Lung microvascular endothelial cell (primary cell): Measurements from ENCODE around the gene DDX1. TPM values are rescaled to one million over a fixed set of nuclear protein-coding genes. Genes with fewer than 3 reads are reported as not detected.

Experiments used
- DNase-seq, 2 donors: peaks; one replicate each; pipeline versions ENCODE4 v3.0.0 to v3.0.0-alpha.2; 2010; ENCODE audit warnings: low read depth in 2 of 2
- total RNA-seq: library from RNA; depleted of rRNA; stranded (reverse); fragments of >200 nt; gene quantifications from 2 replicates; pipeline ENCODE4 v1.2.1, GENCODE V29; 2014

DDX1 gene
- total RNA-seq, 1 donor from 2014 or later: 61.5 TPM

DNA sequence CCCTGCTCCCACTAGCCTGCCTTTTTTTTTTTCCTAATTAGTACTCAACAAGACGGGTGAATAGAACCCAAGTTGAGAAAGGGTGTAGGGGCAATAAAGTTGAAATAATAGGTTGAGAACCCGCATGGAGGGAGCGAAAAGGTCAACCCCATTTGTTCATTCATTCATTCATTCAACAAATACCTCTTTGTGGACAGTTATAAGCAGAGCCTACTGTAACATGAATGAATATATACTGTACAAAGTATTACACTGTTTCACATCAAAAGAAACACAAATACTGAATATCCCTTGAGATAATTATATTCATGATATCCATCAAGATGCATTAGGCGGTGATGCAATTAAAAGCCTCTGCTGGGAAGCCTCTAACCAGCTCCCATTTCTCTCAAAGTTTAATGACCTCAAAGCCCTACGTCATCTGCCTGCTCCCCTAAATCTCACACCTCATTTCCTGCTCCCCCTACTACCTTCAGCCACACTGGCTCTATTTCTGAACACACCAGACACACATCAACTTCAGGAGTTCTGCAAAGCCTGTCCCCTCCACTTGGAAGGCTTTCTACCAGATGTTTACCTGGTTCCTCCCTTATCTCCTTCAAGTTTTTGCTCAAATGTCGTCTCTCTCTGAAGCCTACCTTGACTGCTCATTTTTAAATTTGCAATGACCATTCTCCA lies 29.2 kb upstream of the DDX1 start:
- DNase-seq: no peak

DNA sequence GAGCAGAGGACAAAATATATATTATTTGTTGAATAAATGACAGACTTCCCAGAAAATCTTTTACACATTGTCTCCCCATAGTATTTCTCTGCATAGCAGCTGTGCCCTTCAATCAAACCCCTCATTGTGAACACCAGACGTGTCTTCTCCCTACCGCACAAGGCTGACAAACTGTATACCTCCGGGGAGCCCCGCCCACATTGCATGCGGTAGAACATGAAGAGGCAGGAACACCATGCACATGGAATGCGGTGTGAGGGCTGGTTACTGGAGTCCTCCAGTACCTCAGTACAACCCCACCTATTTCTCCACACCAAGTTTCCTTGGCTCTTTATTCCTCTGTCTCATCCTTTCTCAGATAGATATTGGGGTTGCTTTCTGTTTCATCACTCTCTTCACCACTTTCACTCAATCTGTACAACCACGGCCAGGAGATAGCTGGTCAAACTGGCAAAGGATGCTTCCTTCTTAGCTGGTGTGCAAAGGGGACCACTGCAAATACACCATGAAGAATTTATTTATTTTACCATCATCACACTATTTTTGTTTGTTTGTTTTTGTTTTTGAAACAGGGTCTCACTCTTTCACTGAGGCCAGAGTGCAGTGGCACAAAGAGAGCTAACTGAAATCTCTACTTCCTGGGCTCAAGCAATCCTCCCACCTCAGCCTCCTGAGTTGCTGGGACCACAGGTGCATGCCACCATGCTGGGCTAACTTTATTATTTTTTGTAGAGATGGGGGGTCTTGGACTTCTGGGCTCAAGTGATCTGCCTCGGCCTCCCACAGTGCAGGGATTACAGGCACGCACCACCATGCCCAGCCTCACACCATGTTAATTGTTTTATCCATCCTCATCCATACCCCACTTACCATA lies 28.2 kb upstream of the DDX1 start:
- DNase-seq: no peak

DNA sequence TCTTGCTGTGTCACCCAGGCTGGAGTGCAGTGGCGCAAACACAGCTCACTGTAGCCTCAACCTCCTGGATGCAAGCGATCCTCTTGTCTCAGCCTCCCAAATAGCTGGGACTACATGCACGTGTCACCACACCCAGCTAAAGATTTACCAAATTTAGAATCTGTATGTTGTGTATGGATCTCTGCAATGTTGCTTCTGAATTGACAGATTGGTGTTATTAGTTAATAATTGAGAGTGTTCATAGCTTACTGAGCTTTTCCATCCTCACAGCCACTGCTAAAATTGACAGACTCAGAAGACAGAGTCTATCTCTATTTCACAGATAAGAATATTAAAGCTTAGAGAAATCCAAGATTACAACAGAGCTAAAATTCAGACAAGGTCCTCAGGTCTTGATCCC lies 26.3 kb upstream of the DDX1 start:
- no peak for DNase-seq

DNA sequence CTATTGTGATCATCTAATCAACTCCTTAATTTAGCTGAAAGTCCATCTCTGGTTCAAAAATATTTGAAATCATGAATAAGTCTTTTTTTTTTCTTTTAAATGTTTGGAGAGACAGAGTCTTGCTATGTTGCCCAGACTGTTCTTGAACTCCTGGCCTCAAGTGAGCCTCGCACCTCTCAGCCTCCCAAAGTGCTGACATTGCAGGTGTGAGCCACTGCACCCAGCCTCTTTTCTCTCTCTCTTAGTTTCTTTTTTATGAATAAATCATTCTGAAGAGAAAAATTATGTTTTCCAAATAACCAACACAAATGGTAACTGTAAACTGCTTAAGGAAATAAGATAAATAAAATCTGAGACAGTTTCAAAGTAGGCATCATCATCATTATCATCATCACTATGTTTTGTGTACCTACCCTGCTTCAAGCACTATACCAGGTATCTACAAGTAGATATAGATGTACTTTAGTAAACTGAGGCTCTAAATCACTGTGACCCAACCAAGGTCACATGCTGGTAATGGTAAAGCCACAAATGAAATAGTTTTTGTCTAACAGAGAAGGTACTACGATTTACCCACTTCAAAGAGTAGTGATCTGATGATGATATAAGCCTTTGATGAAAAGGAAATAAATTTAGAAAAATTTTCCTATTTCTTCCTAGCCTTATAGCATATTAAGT lies 25.5 kb upstream of the DDX1 start:
- DNase-seq: no peak

DNA sequence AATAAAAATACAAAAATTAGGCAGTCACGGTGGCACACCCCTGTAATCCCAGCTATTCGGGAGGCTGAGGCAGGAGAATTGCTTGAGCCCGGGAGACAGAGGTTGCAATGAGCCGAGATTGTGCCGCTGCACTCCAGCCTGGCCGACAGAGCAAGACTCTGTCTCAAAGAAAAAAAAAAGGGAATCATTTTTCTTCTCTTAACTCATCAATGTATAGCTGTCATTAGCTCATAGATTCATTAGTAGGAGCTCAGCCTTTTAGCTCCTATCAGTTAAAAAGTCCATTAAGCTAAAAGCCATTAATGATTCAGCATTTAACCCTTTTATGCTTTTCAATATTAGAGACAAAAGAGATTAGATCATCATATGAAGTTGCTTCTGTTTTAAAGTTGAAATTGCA lies 24.8 kb upstream of the DDX1 start:
- no peak for DNase-seq

DNA sequence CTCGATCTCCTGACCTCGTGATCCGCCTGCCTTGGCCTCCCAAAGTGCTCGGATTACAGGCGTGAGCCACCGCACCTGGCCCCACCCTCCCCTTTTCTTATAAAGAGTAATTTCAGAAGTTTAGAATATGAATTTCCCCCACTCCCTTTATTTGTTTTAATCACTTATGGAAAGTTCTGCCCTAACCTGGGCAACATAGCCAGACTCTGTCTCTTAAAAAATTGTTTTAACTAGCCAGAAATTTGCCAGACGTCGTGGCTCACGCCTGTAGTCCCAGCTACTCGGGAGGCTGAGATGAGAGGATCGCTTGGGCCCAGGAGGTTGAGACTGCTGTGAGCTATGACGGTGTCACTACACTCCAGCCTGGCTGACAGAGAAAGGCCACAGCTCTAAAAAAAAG lies 22.8 kb upstream of the DDX1 start:
- DNase-seq: no peak

DNA sequence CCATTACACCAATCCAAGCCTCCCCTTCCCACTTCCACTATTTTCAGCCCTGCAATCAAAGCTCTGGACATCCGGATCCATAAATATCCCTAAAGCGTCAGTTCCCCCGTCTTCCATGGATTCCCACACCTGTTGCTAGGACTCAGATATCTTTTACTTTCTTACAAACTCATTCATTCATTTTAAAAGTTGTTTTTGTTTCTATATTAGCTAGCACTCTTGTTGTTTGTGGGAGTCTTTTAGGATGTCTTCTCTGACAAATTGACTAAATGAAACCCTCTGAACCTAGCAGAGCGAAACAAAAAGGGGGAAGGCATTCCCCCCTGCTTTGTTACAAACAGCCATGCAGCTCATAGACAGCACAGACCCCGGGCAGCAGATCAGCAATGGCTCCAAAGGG lies 21.6 kb upstream of the DDX1 start:
- no peak for DNase-seq

DNA sequence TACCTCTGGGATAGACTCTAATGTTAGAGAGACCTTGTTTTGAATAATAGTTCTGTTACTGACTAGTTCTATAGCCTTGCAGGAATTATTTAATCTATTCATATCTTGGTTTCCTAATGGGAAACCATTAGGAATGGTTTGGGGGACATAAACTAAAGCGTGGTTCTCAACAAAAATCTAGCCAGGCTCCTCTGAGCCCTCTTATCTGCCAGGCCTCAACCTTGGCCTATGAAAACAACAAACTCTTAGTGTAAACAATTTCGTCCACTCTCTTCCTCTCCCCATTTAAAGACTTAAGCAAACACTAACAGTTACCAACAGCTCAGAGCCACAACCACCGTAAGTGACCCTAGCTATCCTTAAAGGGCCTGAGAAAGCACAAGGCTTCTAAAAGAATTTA lies 19.9 kb upstream of the DDX1 start:
- no peak for DNase-seq

DNA sequence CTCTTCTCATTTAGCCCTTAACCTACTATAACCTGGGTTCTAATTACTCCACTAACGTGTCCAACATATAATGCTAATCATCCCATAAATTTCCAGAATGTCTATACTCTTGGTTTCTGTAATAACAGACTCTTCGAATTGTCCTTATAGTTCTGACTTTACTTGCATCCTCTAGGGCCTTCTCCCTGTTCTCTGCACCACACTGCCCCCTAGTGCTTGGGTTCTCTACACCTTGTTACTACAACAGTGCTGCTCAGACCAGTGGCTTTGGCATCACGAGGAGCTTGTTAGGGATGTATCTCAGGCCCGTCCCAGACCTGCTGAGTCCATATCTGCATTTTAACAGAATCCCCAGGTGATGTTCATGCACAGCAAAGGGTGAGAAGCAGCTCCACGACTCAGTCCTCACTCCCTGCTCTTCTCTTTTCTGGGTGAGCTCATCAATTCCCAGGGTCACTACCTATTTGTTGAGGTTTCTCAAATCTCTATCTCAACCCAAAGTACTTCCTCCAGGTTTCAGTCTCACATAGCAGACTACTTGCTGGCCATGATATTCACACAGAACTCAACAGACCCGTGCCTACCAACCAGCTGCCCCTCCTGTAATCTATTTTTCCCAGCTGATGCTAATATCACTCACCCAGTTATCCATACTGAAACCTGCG lies 14.5 kb upstream of the DDX1 start:
- DNase-seq: peak; percentile 87

DNA sequence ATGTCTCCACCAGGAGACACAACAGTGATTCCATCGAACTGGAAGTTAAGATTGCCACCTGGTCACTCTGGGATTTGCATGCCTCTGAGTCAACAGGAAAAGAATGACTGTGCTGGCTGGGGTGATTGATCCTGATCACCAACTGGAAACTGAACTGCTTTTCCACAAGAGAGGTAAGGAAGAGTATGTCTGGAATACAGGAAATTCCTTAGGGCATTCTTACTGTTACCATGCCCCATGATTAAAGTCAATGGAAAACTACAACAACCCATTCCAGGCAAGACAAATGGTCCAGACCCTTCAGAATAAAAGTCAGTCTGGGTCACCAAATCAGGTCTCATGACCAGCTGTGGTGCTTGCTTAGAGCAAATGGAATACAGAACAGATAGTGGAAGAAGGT lies 12.0 kb upstream of the DDX1 start:
- DNase-seq: peak; percentile 47 to 82

DNA sequence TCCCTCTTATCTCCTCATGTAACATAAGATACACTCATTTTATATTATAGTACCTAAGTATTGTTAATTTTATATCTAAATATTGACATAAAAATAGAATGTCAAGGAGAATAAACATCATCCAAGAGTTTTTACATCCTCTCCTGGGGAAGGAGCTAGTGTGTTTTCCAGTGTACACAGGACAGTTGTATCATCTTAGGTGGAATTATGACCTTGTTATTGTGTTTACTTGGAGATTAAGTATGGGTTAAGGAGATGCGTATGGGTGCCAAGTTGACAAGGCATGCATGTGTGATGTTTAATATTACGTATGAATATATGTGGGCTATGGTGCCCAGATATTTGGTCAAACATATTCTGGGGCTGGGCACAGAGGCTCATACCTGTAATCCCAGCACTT lies 11.2 kb upstream of the DDX1 start:
- no peak for DNase-seq

DNA sequence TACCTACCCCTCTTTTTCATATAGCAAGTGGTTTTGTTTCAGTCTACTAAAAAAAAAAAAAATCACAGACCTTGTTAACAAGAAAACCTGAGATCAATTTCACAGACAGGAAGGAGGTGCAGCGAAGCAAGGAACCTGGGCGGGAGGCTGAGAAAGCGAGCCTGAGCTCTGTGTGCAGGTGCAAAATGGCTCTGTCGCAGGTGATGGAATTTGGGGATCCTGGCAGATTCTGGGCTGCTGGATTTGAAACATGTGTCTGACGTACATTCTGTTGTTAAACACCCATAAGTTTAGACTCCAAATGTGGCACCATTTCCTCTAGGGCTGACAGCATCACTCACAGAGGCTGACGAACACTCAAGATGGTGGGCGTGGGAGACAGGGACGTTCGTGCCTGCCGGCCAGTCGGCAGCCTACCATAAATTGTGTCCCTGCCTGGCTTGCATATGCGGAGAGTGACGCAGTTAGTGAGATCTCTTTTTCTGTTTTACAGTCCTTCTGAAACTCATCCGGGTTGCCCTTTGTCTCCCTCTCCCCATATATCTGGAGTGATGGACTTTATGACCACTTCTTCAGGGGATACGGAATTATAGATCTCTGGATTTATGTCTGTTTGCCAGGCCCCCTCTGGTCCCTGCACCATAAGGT lies 8.8 kb upstream of the DDX1 start:
- no peak for DNase-seq

DNA sequence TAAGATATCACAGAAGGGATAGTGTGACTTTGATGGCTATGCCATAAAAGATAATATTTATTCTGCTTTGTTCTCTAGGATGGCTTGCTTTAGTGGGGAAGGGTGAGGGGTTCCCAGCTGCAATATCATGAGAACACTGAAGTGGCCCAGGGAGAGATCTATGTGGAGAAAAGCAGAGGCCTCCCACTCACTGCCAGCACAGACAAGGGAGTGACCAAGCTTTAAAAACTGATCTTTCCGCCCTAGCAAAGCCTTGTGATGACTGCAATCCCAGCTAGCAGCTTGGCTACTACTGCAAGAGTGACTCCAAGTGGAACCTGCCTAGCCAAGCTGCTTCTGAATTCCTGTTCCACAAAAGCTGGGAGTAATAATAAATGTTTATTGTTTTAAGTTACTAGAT lies 7.8 kb upstream of the DDX1 start:
- DNase-seq: no peak

DNA sequence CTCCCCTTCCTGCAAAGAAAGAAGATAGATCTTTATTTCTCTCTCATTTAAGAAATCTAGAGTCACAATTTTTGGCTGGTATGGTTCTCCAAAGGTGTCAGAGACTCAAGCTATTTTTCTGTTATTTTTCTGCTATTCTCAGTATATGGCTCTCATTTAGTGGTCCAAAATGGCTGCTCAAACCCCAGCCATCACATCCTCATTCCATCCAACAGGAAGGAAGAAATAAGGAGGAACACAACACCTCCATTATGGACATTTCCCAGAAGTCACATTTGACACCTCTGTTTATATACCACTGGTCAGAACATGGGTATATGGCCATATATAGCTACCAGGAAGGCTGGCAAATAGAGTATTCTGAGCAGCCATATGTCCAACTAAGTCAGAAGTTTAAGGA lies 7.4 kb upstream of the DDX1 start:
- no peak for DNase-seq

DNA sequence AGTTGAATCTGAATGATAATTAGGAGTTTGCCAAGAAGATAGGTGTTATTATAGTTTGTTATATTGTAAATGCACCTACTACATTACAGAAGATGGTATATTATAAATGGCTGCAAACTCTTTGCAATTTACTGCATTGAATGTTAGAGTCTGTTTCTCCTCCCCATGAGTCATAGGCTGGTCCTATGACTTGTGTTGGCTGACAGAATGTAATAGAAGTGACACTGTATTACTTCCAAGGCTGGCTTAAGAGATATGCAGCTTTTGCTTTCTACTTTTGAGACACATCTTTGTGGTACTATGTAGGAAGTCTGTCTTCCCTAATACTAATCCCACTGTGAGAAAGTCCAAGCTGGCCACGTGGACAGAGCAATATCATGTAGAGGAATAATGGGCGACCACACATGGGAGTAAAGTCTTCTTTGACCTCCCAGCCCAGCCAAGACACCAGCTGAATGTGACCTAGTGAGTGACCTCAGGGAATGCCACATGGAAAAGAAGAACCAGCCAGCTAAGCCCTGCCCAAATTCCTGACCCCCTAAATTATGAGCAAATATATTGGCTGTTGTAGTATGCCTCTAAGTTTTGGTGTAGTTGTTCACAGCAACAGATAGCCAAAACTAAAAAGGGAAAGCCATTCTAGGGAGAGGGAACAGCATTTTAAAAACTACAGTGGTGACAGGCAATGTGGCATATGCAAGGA lies 6.8 kb upstream of the DDX1 start:
- peak in 1 of 2 donors; percentile 29 for DNase-seq

DNA sequence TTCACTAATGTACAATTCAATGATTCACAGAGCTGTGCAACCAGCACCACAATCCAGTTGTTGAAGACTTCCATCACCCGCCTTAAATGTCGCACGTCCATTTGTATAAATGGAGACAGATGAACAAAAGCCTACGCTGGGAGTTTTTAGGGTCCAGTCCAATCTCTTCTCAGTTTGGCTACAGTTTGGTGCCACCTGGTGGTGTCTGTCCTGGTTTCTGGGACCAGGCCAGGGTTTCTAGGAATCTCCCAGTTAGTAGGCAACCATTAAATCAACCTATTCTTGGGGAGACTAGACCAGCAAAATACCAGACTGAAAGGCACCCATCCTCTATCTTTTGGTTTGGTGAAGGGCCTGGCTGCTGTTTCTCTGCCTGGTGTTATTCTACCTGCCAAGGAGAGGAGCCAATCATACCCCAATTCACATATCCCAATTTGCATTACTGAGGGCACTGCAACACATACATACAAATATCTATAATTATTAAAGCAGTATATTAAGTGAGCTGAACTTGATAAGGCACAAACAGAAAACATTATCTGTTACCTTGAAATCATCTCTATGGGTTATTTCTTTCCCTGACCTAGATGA lies 3.2 kb upstream of the DDX1 start:
- peak; percentile 75 to 83 for DNase-seq

DNA sequence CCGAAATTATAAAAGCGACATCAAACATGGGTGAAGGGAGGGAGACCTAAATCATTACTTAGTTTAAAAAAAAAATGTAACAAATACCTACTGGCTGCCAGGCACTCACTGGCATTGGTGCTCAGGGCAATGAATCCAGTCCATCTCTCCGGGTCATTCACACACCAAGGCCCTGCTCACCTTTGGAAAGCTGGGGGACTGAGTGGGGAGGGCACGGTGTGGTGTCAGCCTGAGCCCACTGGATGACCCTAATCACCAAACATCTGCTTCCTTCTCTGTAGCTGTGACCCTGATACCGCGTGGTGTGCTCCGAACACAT lies 336 bp upstream of the DDX1 start:
- no peak for DNase-seq

DNA sequence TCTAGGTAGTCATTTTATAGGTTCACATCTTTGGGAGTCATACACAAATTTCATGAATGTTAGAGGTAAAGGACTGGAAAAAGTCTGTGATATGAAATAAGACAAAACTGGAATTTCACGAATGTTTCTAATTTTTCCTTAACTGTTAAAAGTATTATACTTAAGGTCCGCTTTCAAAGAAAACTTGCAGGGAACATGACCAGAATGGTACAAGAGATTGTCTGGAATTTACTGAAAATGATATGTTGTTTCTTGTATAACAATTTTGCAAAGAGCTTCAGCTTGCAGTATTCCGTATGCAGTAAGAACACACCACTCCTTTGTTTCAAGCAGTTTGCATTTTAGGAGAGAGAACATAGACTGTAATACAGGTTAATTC lies 1.6 kb downstream of the DDX1 start:
- DNase-seq: no peak

DNA sequence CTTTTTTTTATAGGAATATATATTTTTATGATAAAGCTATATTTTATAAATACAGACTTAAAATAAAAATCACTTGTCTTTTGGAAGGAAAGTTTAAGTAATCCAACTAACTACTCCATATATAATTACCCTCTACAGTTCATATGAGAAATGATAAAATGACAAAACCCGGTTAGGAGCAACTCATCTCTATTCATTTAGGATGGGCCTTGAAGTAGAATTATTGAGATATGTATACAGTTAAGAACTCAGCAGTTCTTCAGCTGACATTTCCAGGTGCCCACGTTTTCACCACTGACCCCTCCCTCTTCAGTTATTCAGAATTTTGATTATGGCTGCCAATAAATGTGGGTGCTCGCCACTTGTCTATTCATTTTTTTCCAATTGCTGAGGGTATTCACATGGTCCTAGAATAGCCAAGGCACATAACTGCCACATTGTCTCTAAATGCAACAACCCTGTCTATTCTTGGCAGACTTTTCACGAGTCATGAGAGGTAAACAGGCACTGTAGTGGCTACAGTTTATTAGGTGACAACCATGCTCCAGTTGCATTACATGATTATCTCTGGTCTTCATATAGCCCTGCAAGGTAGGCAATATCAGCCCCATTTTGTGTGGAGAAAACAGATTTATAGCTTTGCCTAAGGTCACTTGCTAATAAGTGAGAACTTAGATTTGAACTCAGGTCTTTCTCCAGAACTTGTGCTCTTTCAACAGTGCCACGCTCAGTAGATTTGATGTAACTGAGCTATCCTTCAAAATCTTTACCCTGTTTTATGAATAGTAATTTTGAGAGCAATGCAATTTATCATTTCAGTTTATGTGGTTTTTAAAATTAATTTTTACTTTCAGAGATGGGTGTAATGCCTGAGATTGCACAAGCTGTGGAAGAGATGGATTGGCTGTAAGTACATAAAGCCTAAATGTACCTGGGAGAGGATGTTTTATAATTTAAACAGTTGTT lies 2.9 kb downstream of the DDX1 start:
- no peak for DNase-seq
